NB4 (cell line): Measurements from ENCODE around the gene MICAL3.
"Not testable (repeated sequence)": the region's sequence is repeated elsewhere in the genome, so short reads cannot be mapped to it uniquely, and the experiment has no call there.

Experiments
- DNase-seq: peaks from one replicate; pipeline ENCODE4 v3.0.0; 2010; ENCODE audit warnings: low read depth
- H3K4me3 ChIP-seq: one replicate; pipeline ENCODE4 v1.5.1; 2011; ENCODE audit warnings: mild to moderate bottlenecking, low read depth, low read length, moderate library complexity
- CTCF ChIP-seq: IDR thresholded peaks from one replicate; pipeline ENCODE4 v1.5.1; 2012; ENCODE audit warnings: low read depth, low read length
- MAX ChIP-seq: IDR thresholded peaks from 2 replicates; pipeline ENCODE4 v1.6.1; 2011; ENCODE audit warnings: low read depth, low read length
- MYC ChIP-seq: IDR thresholded peaks from 2 replicates; pipeline ENCODE4 v1.6.1; 2011; ENCODE audit warnings: low read depth, low read length
- POLR2A ChIP-seq: IDR thresholded peaks from 2 replicates; pipeline ENCODE4 v1.6.1; 2011; ENCODE audit warnings: mild to moderate bottlenecking; ENCODE audit not compliant: insufficient read length; ENCODE audit errors: extremely low read depth

The MICAL3 gene

GRCh38 chr22:18065256-18065655 is 40.9 kb upstream of the MICAL3 start:
- H3K4me3 ChIP-seq: no peak overlapping the region
- no peak for DNase-seq
- no peak for TF ChIP-seq CTCF
- TF ChIP-seq POLR2A: no peak
- TF ChIP-seq MAX: no peak
- TF ChIP-seq MYC: no peak

GRCh38 chr22:18064636-18065035 is 40.3 kb upstream of the MICAL3 start:
- no peak for DNase-seq
- H3K4me3 ChIP-seq: no peak overlapping the region
- TF ChIP-seq MAX: no peak
- TF ChIP-seq POLR2A: no peak
- no peak for TF ChIP-seq MYC
- TF ChIP-seq CTCF: no peak

- not testable (repeated sequence) for H3K4me3 ChIP-seq, DNase-seq
Observed at GRCh38 chr22:18063715-18064114, 39.4 kb upstream of the MICAL3 start.

- DNase-seq: no peak
- no peak overlapping the region for H3K4me3 ChIP-seq
Observed at GRCh38 chr22:18063306-18063705, 38.9 kb upstream of the MICAL3 start.

GRCh38 chr22:18062421-18062820 is 38.1 kb upstream of the MICAL3 start:
- DNase-seq: no peak
- no peak overlapping the region for H3K4me3 ChIP-seq
- TF ChIP-seq CTCF: no peak
- TF ChIP-seq POLR2A: no peak
- TF ChIP-seq MYC: no peak
- TF ChIP-seq MAX: no peak

More at GRCh38 chr22:18063306-18063705, 38.9 kb upstream of the MICAL3 start:
- TF ChIP-seq MYC: no peak
- TF ChIP-seq POLR2A: no peak
- TF ChIP-seq MAX: no peak
- TF ChIP-seq CTCF: no peak

- no peak overlapping the region for H3K4me3 ChIP-seq
- TF ChIP-seq MAX (no peak), CTCF (no peak), MYC (no peak), POLR2A (no peak)
- no peak for DNase-seq
Observed at GRCh38 chr22:18060646-18061620, 36.6 kb upstream of the MICAL3 start.
